K562 (cell line): ENCODE results near the gene LRRC74B. TPM values are rescaled to one million over a fixed set of nuclear protein-coding genes. Genes with fewer than 3 reads are reported as not detected.

Source experiments
- ATAC-seq: fragments of 200-7000 bp; cut with Tn5 transposase; 3 replicates; pipeline ENCODE4 v1.9.1; 2020; ENCODE audit warnings: moderate library complexity
- BruUV-seq: library from RNA; stranded (reverse); fragments of 400-500 nt; replicated peaks from 2 replicates; lab custom pipeline; 2021; lab: Mats Ljungman, UMichigan
- CTCF ChIA-PET: fragments of 300-600 bp; formaldehyde crosslinking; extraction: SDS; loops from one replicate; lab custom pipeline; 2021; ENCODE audit warnings: low intra/inter-chr PET ratio; lab: Yijun Ruan, JAX
- POLR2A ChIA-PET: fragments of 300-600, 350-650 bp; sonication (Branson Sonifier 250); formaldehyde crosslinking; extraction: SDS; loops from one replicate; lab custom pipeline; 2021; ENCODE audit warnings: antibody characterized with exemption, inconsistent platforms; lab: Yijun Ruan, JAX
- DNase-seq, 4 experiments: peaks; one replicate each; pipeline versions ENCODE4 v3.0.0 to v3.0.0-alpha.2; 2011 to 2018; ENCODE audit warnings: low spot score in 3 of 4, mixed read lengths in 3 of 4; ENCODE audit errors: extremely low read depth in 1 of 4
- FAIRE-seq: peaks from 2 replicates; lab custom pipeline; 2011; peaks lifted over from hg19 to GRCh38; lab: Jason Lieb, UNC
- H2AFZ ChIP-seq: 2 replicates; pipeline ENCODE4 v1.6.0; 2011; ENCODE audit warnings: low read depth, low read length, control low read depth, inconsistent platforms
- H3K27ac ChIP-seq: fragments of 200-600 bp; 3 replicates; pipeline ENCODE4 v1.8.0; 2011; ENCODE audit warnings: low read depth, mild to moderate bottlenecking, control low read depth, inconsistent platforms, low read length, moderate library complexity, mixed read lengths; ENCODE audit errors: extremely low read depth
- H3K27me3 ChIP-seq, 2 experiments: fragments of 300-600 bp in 1 of 2; 2 replicates in 1 of 2; 3 replicates in 1 of 2; pipeline versions ENCODE4 v1.6.0 to v1.8.0; 2011; ENCODE audit warnings: inconsistent platforms in 2 of 2, low read length in 2 of 2, mild to moderate bottlenecking in 1 of 2, mixed read lengths in 1 of 2, moderate library complexity in 1 of 2; ENCODE audit not compliant: control insufficient read depth in 2 of 2, insufficient read depth in 2 of 2
- H3K36me3 ChIP-seq: fragments of 300-600 bp; 3 replicates; pipeline ENCODE4 v1.8.0; 2011; ENCODE audit warnings: mild to moderate bottlenecking, low read length, inconsistent platforms; ENCODE audit not compliant: control insufficient read depth, insufficient read depth
- H3K4me1 ChIP-seq, 2 experiments: fragments of 200-600 bp in 1 of 2; replicated peaks in 1 of 2; 2 replicates in 1 of 2; 3 replicates in 1 of 2; pipeline versions ENCODE4 v1.5.1 to v1.8.0; 2011; ENCODE audit warnings: inconsistent platforms in 2 of 2, low read length in 2 of 2, mild to moderate bottlenecking in 1 of 2, mixed read lengths in 1 of 2, moderate library complexity in 1 of 2; ENCODE audit not compliant: control insufficient read depth in 2 of 2, insufficient read depth in 2 of 2
- H3K4me2 ChIP-seq: 2 replicates; pipeline ENCODE4 v1.6.1; 2011; ENCODE audit warnings: low read length, control low read depth, inconsistent platforms, mixed read lengths; ENCODE audit not compliant: insufficient read depth
- H3K4me3 ChIP-seq: fragments of 200-600 bp; sonication (generic), shearing (Covaris generic); 2 replicates; pipeline ENCODE4 v1.5.1; 2016; ENCODE audit warnings: control low read depth, inconsistent platforms
- H3K79me2 ChIP-seq: fragments of 200-600 bp; 3 replicates; pipeline ENCODE4 v1.8.0; 2011; ENCODE audit warnings: low read length, inconsistent platforms; ENCODE audit not compliant: control insufficient read depth, insufficient read depth
- H3K9ac ChIP-seq, 2 experiments: 2 replicates each; pipeline versions ENCODE4 v1.6.0 to v1.6.1; 2011; ENCODE audit warnings: low read depth in 2 of 2, low read length in 2 of 2, control low read depth in 1 of 2, inconsistent platforms in 1 of 2, mild to moderate bottlenecking in 1 of 2, mixed read lengths in 1 of 2; ENCODE audit not compliant: insufficient read depth in 1 of 2
- H3K9me1 ChIP-seq: one replicate; pipeline ENCODE4 v1.6.0; 2011; ENCODE audit warnings: inconsistent platforms, mild to moderate bottlenecking, low read length, moderate library complexity; ENCODE audit not compliant: control insufficient read depth, insufficient read depth
- H3K9me3 ChIP-seq: replicated peaks from 2 replicates; pipeline ENCODE4 v1.5.1; 2011; ENCODE audit warnings: low read depth, low read length, inconsistent platforms; ENCODE audit not compliant: control insufficient read depth, insufficient read depth
- H4K20me1 ChIP-seq: replicated peaks from 2 replicates; pipeline ENCODE4 v1.6.1; 2011; ENCODE audit warnings: low read length, inconsistent platforms, mixed read lengths; ENCODE audit not compliant: control insufficient read depth, insufficient read depth
- CBX8 ChIP-seq: fragments of 200-600 bp; sonication (generic); IDR thresholded peaks from 2 replicates; pipeline ENCODE4 v1.6.1; 2012; ENCODE audit warnings: borderline replicate concordance, mixed run types, low read depth, mild to moderate bottlenecking, moderate library complexity, mixed read lengths, low read length, control low read depth, inconsistent platforms; ENCODE audit not compliant: poor library complexity, severe bottlenecking; ENCODE audit errors: extremely low read depth
- CHD4 ChIP-seq: fragments of 200-600 bp; sonication (generic); IDR thresholded peaks from 3 replicates; pipeline ENCODE4 v1.6.1; 2012; ENCODE audit warnings: low read depth, mild to moderate bottlenecking, mixed read lengths, low read length, inconsistent platforms; ENCODE audit not compliant: insufficient read depth, insufficient replicate concordance, poor library complexity, severe bottlenecking
- CREB1 ChIP-seq, 2 experiments: sonication (generic) in 1 of 2; formaldehyde crosslinking in 1 of 2; IDR thresholded peaks; 2 replicates each; pipeline versions ENCODE4 v1.6.1 to v1.8.0; 2012 to 2022; ENCODE audit warnings: inconsistent platforms in 1 of 2, mild to moderate bottlenecking in 1 of 2, missing genetic modification reagents in 1 of 2, moderate library complexity in 1 of 2
- KDM1A ChIP-seq, 2 experiments: fragments of 450-650 bp; IDR thresholded peaks; 2 replicates each; pipeline ENCODE4 v1.6.1; 2016; ENCODE audit warnings: mild to moderate bottlenecking in 2 of 2
- L3MBTL2 ChIP-seq: fragments of 450-650 bp; IDR thresholded peaks from 2 replicates; pipeline ENCODE4 v1.6.1; 2016; ENCODE audit warnings: mild to moderate bottlenecking, moderate library complexity
- MAZ ChIP-seq, 2 experiments: fragments of 450-650 bp in 1 of 2; sonication (generic) in 1 of 2; formaldehyde crosslinking; IDR thresholded peaks in 1 of 2; conservative IDR thresholded peaks in 1 of 2; 2 replicates each; pipeline versions ENCODE4 v1.4.0 to v1.5.0; 2020; ENCODE audit warnings: mild to moderate bottlenecking in 1 of 2, missing genetic modification reagents in 1 of 2
- NCOA1 ChIP-seq: fragments of 450-650 bp; IDR thresholded peaks from 2 replicates; pipeline ENCODE4 v1.6.1; 2016; ENCODE audit warnings: low read depth
- NFATC3 ChIP-seq: fragments of 450-650 bp; IDR thresholded peaks from 2 replicates; pipeline ENCODE4 v1.6.1; 2017; ENCODE audit warnings: mild to moderate bottlenecking
- POLR2G ChIP-seq: fragments of 200-400 bp; formaldehyde crosslinking; IDR thresholded peaks from 2 replicates; pipeline ENCODE4 v1.6.1; 2017; ENCODE audit warnings: low read depth, mild to moderate bottlenecking, antibody characterized with exemption, low read length, moderate library complexity
- RHOXF2B ChIP-seq: fragments of 250-450 bp; sonication (Bioruptor Pico); conservative IDR thresholded peaks from 2 replicates; pipeline ENCODE4 v1.5.1; 2021
- TGIF2 ChIP-seq: sonication (generic); formaldehyde crosslinking; IDR thresholded peaks from 2 replicates; pipeline ENCODE4 v1.8.1; 2022; ENCODE audit warnings: mild to moderate bottlenecking, missing genetic modification reagents, moderate library complexity
- ZNF212 ChIP-seq: fragments of 450-650 bp; formaldehyde crosslinking; IDR thresholded peaks from 2 replicates; pipeline ENCODE4 v1.4.0; 2020; ENCODE audit warnings: mild to moderate bottlenecking
- ZNF444 ChIP-seq: fragments of 250-450 bp; sonication (Bioruptor Pico); IDR thresholded peaks from 2 replicates; pipeline ENCODE4 v1.4.0; 2020; ENCODE audit warnings: mild to moderate bottlenecking, moderate library complexity
- ZNF778 ChIP-seq: fragments of 450-650 bp; formaldehyde crosslinking; IDR thresholded peaks from 2 replicates; pipeline ENCODE4 v1.4.0; 2020; ENCODE audit warnings: mild to moderate bottlenecking, moderate library complexity
- WGBS: fragments of 100-300 bp; shearing (Covaris generic); methylation state at CpG from one replicate; pipeline ENCODE4 v1.1.6; 2016; ENCODE audit warnings: low coverage, mixed read lengths; ENCODE audit not compliant: insufficient coverage; ENCODE audit errors: missing lambda C conversion rate; 5-methylcytosine and 5-hydroxymethylcytosine counted together
- in situ Hi-C: fragments of 300-500 bp; cut with MboI; formaldehyde crosslinking; loops from 4 replicates; pipeline ENCODE4 v1.15.0; 2018; ENCODE audit warnings: inconsistent platforms, mixed read lengths
- intact Hi-C: fragments of 100-400 bp; cut with micrococcal nuclease; formaldehyde crosslinking; loops from 2 replicates; pipeline ENCODE4 v1.14.2; 2022
- polyA plus RNA-seq, 8 experiments: library from polyadenylated mRNA; depleted of rRNA in 4 of 8; stranded (reverse) in 5 of 8; unstranded in 3 of 8; fragments of >200 nt; fragmentation: Nextera tagmentation in 2 of 8; fragmentation: Illumina TruSeq in 1 of 8; extraction: Ambion mirVana in 2 of 8; extraction: Trizol in 1 of 8; gene quantifications; 2 replicates each; pipeline versions ENCODE4 v1.2.1 to v1.2.3, GENCODE V29; 2011 to 2014; ENCODE audit warnings: inconsistent platforms in 1 of 8, missing spikeins in 1 of 8
- total RNA-seq, 7 experiments: library from RNA; depleted of rRNA in 6 of 7; stranded (reverse); fragments of >200 nt in 6 of 7; fragmentation: Illumina TruSeq in 2 of 7; extraction: Trizol in 2 of 7; gene quantifications; 2 replicates each; pipeline versions ENCODE4 v1.2.1 to v1.2.3, GENCODE V29; 2011 to 2021; ENCODE audit warnings: low replicate concordance in 1 of 7
- TF ChIP-seq, protein P1 (sequence below): sonication (generic); formaldehyde crosslinking; IDR thresholded peaks from 2 replicates; pipeline ENCODE4 v1.8.1; 2023; ENCODE audit warnings: mild to moderate bottlenecking, missing genetic modification reagents
- TF ChIP-seq, protein P2 (sequence below), 3 experiments: fragments of 200-800 bp in 1 of 3; sonication (Bioruptor generic) in 1 of 3; sonication (generic) in 1 of 3; formaldehyde crosslinking in 1 of 3; IDR thresholded peaks; 2 replicates each; pipeline versions ENCODE4 v1.6.1 to v1.8.0; 2016 to 2022; ENCODE audit warnings: mild to moderate bottlenecking in 2 of 3, missing compliant biosample characterization in 2 of 3, missing genetic modification characterization in 2 of 3, missing genetic modification reagents in 1 of 3

LRRC74B gene
- total and polyA plus RNA-seq, 9 of the 15 experiments (the other 6 are each of a cell fraction or from before 2014, with no cell fraction given) = not detected

DNA sequence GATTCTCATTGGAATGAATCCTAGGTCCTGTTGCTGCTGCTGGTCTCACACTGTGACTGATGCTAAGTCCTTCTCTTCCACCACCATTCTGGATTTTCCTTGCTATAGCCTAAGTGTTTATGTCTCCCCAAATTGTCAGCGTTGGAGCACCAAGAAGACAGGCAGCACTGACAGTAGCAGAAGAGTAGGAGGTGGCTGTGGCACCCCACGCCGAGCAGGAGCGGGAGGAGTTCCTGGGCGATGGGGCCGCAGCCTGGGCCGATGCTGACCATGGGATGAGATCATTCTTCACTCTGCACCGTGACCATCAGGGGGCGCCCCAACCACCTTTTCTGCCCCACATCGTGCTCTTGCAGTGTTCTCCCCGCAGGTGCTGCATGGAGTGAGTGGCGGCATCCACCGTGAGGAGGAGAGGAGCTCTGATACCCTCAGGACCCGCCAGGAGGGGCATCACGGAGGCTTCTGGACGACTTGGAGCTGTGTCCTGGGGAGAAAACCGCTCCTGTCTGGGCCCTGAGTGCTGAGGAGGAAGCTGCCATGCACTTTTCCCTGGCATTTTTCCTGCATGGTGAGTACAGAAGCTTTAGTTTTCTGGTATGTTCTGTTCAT is 57.0 kb downstream of the LRRC74B start:
- Histone ChIP-seq H3K27ac (no peak overlapping the region), H3K9me1 (no peaks in the 10 kb centered on the region), H2AFZ (peak overlapping the region; percentile 86), H3K4me2 (peak overlapping the region; percentile 62), H3K27me3 (peaks cover 15 to 16% of the 10 kb centered on the region in 2 experiments; a peak in 4 of 5 replicates), H3K9ac (peak overlapping the region in 1 of 2 experiments; percentile 22; a peak in 1 of 4 replicates), H4K20me1 (peaks cover 12% of the 10 kb centered on the region), H3K9me3 (no peaks in the 10 kb centered on the region), H3K4me1 (peaks cover 5 to 8% of the 10 kb centered on the region in 2 experiments; a peak in 4 of 5 replicates), H3K79me2 (no peaks in the 10 kb centered on the region), H3K36me3 (no peaks in the 10 kb centered on the region), H3K4me3 (no peak overlapping the region)
- POLR2A ChIA-PET = interaction anchor here (0.5 to 2.8 kb wide), 9 partner anchors 10 to 539 kb away, joined by 3 to 15 read pairs (median 3); partner anchors contain the start of genes AIFM3, LZTR1 and SDF2L1
- no TSS peak for BruUV-seq
- CTCF ChIA-PET = interaction anchor here (0.6 to 2.2 kb wide), 8 partner anchors 9 to 544 kb away, joined by 3 to 7 read pairs (median 4); partner anchors contain the start of gene LZTR1
- in situ Hi-C loops = loop anchor here (5.0 to 25.0 kb wide), 2 partner anchors 110 to 195 kb away; no protein-coding TSS in a partner anchor
- intact Hi-C loops = no loop called here
- FAIRE-seq (peak; percentile 81), ATAC-seq (peak; percentile 99), DNase-seq (peak; percentile 98 to 100 (median 99))
- under 1% methylated on average over 17 of the region's 17 CpGs for WGBS
- TF ChIP-seq ZNF212 (CRISPR knock-in tag) = no peak
- no peak for TF ChIP-seq L3MBTL2
- no peak for TF ChIP-seq TGIF2 (CRISPR knock-in tag)
- no peak for TF ChIP-seq CBX8
- TF ChIP-seq, protein P1, sequence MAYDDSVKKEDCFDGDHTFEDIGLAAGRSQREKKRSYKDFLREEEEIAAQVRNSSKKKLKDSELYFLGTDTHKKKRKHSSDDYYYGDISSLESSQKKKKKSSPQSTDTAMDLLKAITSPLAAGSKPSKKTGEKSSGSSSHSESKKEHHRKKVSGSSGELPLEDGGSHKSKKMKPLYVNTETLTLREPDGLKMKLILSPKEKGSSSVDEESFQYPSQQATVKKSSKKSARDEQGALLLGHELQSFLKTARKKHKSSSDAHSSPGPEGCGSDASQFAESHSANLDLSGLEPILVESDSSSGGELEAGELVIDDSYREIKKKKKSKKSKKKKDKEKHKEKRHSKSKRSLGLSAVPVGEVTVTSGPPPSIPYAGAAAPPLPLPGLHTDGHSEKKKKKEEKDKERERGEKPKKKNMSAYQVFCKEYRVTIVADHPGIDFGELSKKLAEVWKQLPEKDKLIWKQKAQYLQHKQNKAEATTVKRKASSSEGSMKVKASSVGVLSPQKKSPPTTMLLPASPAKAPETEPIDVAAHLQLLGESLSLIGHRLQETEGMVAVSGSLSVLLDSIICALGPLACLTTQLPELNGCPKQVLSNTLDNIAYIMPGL = peak; percentile 65
- TF ChIP-seq CHD4 = no peak
- no peak; the same call in 1 of the 2 replicates for TF ChIP-seq CREB1 (IDR thresholded peaks at IDR 0.05)
- peak; percentile 30; the same call in 1 of the 2 replicates for TF ChIP-seq CREB1 (CRISPR knock-in tag; IDR thresholded peaks at IDR 0.05)
- no peak for TF ChIP-seq ZNF778
- TF ChIP-seq MAZ (CRISPR knock-in tag; conservative IDR thresholded peaks at IDR 0.05 in 1 of 2, IDR thresholded peaks at IDR 0.05 in 1 of 2) = peak; percentile 68 to 96; a peak in 3 of 4 replicates
- no peak for TF ChIP-seq POLR2G
- no peak for TF ChIP-seq NFATC3
- TF ChIP-seq, protein P2, sequence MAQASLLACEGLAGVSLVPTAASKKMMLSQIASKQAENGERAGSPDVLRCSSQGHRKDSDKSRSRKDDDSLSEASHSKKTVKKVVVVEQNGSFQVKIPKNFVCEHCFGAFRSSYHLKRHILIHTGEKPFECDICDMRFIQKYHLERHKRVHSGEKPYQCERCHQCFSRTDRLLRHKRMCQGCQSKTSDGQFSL (CRISPR knock-in tag; IDR thresholded peaks at IDR 0.05) = no peak
- TF ChIP-seq, protein P2 (tag; IDR thresholded peaks at IDR 0.05) = no peak
- no peak for TF ChIP-seq ZNF444
- TF ChIP-seq KDM1A (IDR thresholded peaks at IDR 0.05) = peak; percentile 56 to 64; a peak in 2 of 4 replicates
- 0 out of 2 replicates have a peak, but pooled peaks have one; percentile 86 for TF ChIP-seq RHOXF2B (CRISPR knock-in tag)
- TF ChIP-seq NCOA1 = no peak
